Right lobe of liver (tissue), 6 donors: ENCODE results near the gene OTOR. TPM values are rescaled to one million over a fixed set of nuclear protein-coding genes. Genes with fewer than 3 reads are reported as not detected.

ENCODE experiments used
- ATAC-seq, 4 donors: fragments of 200-7000 bp; cut with Tn5 transposase; one replicate each; pipeline ENCODE4 v1.9.1; 2020; ENCODE audit warnings: mild to moderate bottlenecking in 4 of 4, moderate library complexity in 4 of 4
- DNase-seq, 3 donors: peaks; one replicate each; pipeline ENCODE4 v3.0.0-alpha.2; 2020
- H3K27ac ChIP-seq, 3 donors: fragments of 200-600 bp; one replicate each; pipeline ENCODE4 v1.8.0; 2022
- H3K27me3 ChIP-seq, 2 donors: fragments of 200-600 bp; one replicate each; pipeline ENCODE4 v1.8.0; 2022
- H3K36me3 ChIP-seq, 4 donors: fragments of 200-600 bp; sonication (generic) in 1 of 4; one replicate each; pipeline versions ENCODE4 v1.5.1 to v1.8.0; 2017 to 2022; ENCODE audit warnings: control low read depth in 1 of 4
- H3K4me1 ChIP-seq, 4 donors: fragments of 200-600 bp; sonication (generic) in 1 of 4; one replicate each; pipeline versions ENCODE4 v1.5.1 to v1.8.0; 2017 to 2022; ENCODE audit warnings: control low read depth in 1 of 4
- H3K4me3 ChIP-seq, 3 donors: fragments of 200-600 bp; one replicate each; pipeline ENCODE4 v1.8.0; 2022
- H3K9me3 ChIP-seq, 4 donors: fragments of 200-600 bp; sonication (generic) in 1 of 4; one replicate each; pipeline versions ENCODE4 v1.5.1 to v1.8.0; 2017 to 2022; ENCODE audit warnings: control low read depth in 1 of 4
- CTCF ChIP-seq, 4 donors: fragments of 200-600 bp in 3 of 4; fragments of 450-650 bp in 1 of 4; IDR thresholded peaks; one replicate each; pipeline versions ENCODE4 v1.5.1 to v1.8.0; 2016 to 2022; ENCODE audit warnings: antibody characterized with exemption in 4 of 4, mild to moderate bottlenecking in 2 of 4
- POLR2A ChIP-seq: fragments of 450-650 bp; IDR thresholded peaks from one replicate; pipeline ENCODE4 v1.6.1; 2017; ENCODE audit warnings: antibody characterized with exemption, mild to moderate bottlenecking
- WGBS: methylation state at CpG from one replicate; pipeline ENCODE4 v1.1.6; 2018; ENCODE audit warnings: low coverage, low lambda C conversion rate; ENCODE audit not compliant: insufficient coverage; ENCODE audit errors: missing lambda C conversion rate; 5-methylcytosine and 5-hydroxymethylcytosine counted together
- intact Hi-C, 2 donors: fragments of 100-400 bp; cut with DNase I; formaldehyde crosslinking; loops; one replicate each; pipeline versions ENCODE4 v1.11.2 to v1.14.1; 2022
- total RNA-seq, 6 experiments: library from RNA; depleted of rRNA in 2 of 6; stranded (reverse); fragments of >200 nt in 2 of 6; fragmentation: NEBNext Ultra II Directional in 3 of 6; extraction: Animal tissue kit (Norgen Biotek cat#: 25700) in 3 of 6; gene quantifications; one replicate each; pipeline versions ENCODE4 v1.1.0 to v1.2.4, GENCODE V29; 2016 to 2023
- donor health status: DM: no; HTN: yes; CAD: no.
- donor health status: DM: no; HTN: no; CAD: no.
- donor health status: DM: no; HTN: no; CAD: no.
- donor health status: DM: no; HTN: yes; CAD: no.
- donor health status: DM: no; HTN: yes; CAD: no.

Gene OTOR
- total RNA-seq, 6 experiments from 2014 or later, result not detected

GRCh38 chr20:16760431-16761304, 12.5 kb downstream of the OTOR start:
- no peaks in the 10 kb centered on the region for H3K36me3 ChIP-seq
- intact Hi-C loops, result no loop called here
- WGBS, result 42% methylated on average over 10 of the region's 11 CpGs
- no peak for TF ChIP-seq POLR2A
- TF ChIP-seq CTCF (IDR thresholded peaks at IDR 0.05), result no peak
- H3K9me3 ChIP-seq, result no peaks in the 10 kb centered on the region
- no peak overlapping the region for H3K4me3 ChIP-seq
- DNase-seq (no peak), ATAC-seq (peak in 1 of 4 donors; percentile 20)
- H3K27ac ChIP-seq, result no peak overlapping the region
- H3K4me1 ChIP-seq, result peaks cover 0 to 3% (median 0%) of the 10 kb centered on the region in 4 donors
- H3K27me3 ChIP-seq, result no peaks in the 10 kb centered on the region

GRCh38 chr20:16761305-16761829, 13.2 kb downstream of the OTOR start:
- H3K4me1 ChIP-seq, result peaks cover 0 to 3% (median 0%) of the 10 kb centered on the region in 4 donors
- no peaks in the 10 kb centered on the region for H3K27me3 ChIP-seq
- no peak overlapping the region for H3K4me3 ChIP-seq
- DNase-seq (peak in 1 of 3 donors; percentile 57), ATAC-seq (peak; percentile 88 to 93 (median 90))
- no peaks in the 10 kb centered on the region for H3K9me3 ChIP-seq
- H3K27ac ChIP-seq, result no peak overlapping the region
- intact Hi-C loops, result no loop called here
- 5% methylated on average over 3 of the region's 3 CpGs for WGBS
- TF ChIP-seq CTCF (IDR thresholded peaks at IDR 0.05) (peak; percentile 71 to 81 (median 74)), POLR2A (no peak)
- H3K36me3 ChIP-seq, result no peaks in the 10 kb centered on the region

- ATAC-seq, result no peak
- no peaks in the 10 kb centered on the region for H3K36me3 ChIP-seq
- no peaks in the 10 kb centered on the region for H3K9me3 ChIP-seq
- intact Hi-C loops, result no loop called here
- H3K27me3 ChIP-seq, result no peaks in the 10 kb centered on the region
- H3K27ac ChIP-seq, result no peak overlapping the region
- H3K4me1 ChIP-seq, result peaks cover 0 to 3% (median 0%) of the 10 kb centered on the region in 4 donors
- no peak overlapping the region for H3K4me3 ChIP-seq
- TF ChIP-seq CTCF (IDR thresholded peaks at IDR 0.05) (no peak), POLR2A (no peak)
- 28% methylated on average over 3 of the region's 4 CpGs for WGBS
- DNase-seq, result no peak
These were observed 16.4 kb downstream of the OTOR start for GRCh38 chr20:16764560-16764959.

GRCh38 chr20:16771213-16771612, 23.1 kb downstream of the OTOR start:
- intact Hi-C loops, result no loop called here
- no peak for ATAC-seq
- no peak for DNase-seq
- no peak overlapping the region for H3K4me3 ChIP-seq
- H3K9me3 ChIP-seq, result no peaks in the 10 kb centered on the region
- H3K36me3 ChIP-seq, result no peaks in the 10 kb centered on the region
- TF ChIP-seq POLR2A, result no peak
- TF ChIP-seq CTCF (IDR thresholded peaks at IDR 0.05), result no peak
- no peak overlapping the region for H3K27ac ChIP-seq
- H3K27me3 ChIP-seq, result no peaks in the 10 kb centered on the region
- H3K4me1 ChIP-seq, result no peaks in the 10 kb centered on the region
